ENCODE data around the gene TPRKB.
A peak's percentile ranks its signal among the peaks of the same experiment; 100 is the strongest.
"Not testable (repeated sequence)": the region's sequence is repeated elsewhere in the genome, so short reads cannot be mapped to it uniquely, and the experiment has no call there.

The TPRKB gene

DNA sequence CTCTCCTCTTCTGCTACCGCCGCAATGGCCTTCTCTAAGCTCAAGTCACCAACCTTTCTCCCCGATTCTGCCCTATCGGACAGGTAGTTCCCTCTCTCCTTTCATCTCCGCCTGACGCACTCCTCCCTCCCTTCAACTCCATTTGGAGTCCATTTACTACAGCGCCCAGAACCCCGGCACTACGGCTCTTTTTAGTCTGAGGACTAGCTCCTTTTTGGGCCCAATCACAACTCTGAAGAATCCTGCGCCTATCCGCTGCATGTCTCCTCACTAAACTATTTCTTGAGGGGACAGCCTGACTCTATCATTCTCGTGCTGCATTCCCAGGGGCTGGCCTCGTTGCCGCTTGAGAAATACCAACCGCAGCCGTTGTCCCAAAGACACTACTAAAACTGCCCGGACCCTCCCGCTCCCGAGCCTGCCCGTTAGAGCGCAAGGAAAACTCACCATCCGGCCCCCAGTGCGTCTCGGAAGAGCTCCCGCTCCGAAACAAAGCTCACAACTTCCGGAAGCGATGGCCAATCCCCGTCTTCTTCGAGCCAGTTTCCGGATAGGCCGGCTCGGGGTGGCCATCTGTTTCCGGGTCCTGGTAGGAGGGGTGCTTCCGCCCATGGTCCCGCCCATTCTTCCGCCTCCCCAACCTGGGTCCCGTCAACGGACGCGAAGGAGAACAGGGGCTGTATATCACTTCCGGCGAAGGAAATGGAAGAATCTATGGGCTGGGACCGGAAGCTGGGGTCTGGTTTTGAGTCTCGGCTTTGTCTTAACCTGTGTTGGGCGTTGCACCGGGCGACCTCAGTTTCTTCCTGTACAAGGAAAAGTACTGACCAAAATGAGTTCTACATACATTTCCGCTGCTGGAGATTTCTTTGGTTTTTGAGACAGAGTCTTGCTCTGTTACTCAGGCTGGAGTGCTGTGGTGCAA is at the start of gene TPRKB:
TPRKB (minus strand) TSS at position 491 of the 925 bp plus-strand sequence. CDS start 2,776 bp downstream, outside the sequence.
- DNase-seq = peak; percentile 99

DNA sequence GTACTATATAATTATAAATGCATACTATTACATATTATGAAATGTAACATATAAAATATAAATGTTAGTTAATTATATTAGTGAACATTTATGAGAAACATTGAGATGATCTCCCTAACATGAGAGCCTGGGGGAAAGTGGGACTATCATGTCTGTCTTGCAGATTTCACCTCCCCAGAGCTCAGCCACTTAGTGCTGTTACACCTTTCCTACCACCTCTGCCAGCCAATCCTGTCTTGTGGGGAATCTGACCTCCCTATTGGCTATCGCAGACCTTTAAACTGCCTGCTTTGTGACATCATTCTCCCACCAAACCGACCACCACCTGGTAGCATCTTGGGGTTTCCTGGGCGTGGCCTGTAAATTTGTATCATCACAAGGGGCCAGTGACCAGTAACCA is 46.7 kb upstream of the TPRKB start, which contains the start of gene C2orf78:
C2orf78 (plus strand) TSS at position 301 of the 400 bp plus-strand sequence. CDS start 127 bp downstream, outside the sequence.
- DNase-seq = not testable (repeated sequence)

DNA sequence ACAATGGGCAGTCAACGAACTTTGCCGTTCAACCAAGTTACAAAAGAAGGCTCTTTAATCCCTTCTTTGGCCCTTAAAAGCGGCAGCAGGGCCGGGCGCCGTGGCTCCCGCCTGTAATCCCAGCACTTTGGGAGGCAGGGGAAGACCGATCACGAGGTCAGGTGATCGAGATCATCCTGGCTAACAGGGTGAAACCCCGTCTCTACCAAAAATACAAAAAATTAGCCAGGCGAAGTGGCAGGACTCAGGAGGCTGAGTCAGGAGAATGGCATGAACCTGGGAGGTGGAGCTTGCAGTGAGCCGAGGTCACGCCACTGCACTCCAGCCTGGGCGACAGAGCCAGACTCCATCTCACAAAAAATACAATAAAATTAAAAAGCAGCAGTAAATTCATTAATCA is 46.3 kb upstream of the TPRKB start:
- DNase-seq = not testable (repeated sequence)

DNA sequence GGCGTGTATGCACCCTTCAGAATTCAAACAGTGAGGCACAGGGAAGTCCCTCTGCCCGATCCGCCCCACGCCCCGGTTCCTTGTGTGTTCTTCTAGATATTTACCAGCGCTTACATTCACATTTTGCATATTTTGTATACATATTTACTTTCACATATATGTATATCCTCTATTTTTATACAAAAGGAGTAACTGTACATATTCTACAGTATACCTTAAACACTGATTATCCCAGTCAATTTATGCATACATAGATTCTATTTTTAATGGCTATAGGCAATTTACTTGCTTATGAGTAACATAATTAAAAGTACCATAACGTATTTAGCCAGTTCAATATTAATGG is 43.1 kb upstream of the TPRKB start:
- no peak for DNase-seq

DNA sequence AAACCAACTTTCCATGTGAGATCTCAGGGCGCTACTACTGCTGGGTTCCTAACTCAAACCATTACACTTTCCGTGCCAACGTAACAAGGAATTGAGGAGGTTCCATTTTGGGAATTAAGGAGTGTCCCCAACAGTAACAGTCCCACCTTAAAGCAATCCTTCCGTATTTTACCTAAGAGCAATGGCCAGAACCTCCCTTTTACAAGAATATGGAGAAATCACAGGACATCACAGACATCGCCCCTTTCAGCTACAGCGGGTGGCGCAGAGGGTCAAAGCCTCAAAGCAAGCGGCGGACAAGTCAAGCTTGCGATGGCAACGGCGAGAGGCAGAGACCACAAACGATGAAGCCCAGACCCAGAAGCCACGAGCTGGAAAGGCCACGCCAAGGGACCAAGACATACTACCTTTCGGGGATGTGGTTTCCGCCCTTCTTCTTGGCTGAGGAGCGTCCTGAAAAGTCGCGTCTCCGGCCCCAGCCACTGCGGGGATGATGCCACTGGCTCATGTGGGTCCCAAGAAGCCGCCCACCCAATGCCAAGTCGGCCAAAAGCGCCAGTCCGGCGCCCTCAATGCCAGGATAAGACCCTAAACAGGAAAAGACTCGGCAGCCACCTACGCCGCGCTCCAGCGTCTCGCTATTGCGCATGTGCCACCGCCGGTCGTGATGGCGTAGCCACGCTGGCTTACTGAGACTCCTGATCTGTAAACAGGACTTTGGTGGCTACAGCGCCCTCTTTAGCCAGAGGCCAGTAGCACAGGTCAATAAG is 42.5 kb upstream of the TPRKB start, which contains the start of gene DUSP11:
DUSP11 (minus strand) TSS at position 637 of the 770 bp plus-strand sequence; CDS start at position 508, 129 bp downstream.
- DNase-seq = peak; percentile 92

DNA sequence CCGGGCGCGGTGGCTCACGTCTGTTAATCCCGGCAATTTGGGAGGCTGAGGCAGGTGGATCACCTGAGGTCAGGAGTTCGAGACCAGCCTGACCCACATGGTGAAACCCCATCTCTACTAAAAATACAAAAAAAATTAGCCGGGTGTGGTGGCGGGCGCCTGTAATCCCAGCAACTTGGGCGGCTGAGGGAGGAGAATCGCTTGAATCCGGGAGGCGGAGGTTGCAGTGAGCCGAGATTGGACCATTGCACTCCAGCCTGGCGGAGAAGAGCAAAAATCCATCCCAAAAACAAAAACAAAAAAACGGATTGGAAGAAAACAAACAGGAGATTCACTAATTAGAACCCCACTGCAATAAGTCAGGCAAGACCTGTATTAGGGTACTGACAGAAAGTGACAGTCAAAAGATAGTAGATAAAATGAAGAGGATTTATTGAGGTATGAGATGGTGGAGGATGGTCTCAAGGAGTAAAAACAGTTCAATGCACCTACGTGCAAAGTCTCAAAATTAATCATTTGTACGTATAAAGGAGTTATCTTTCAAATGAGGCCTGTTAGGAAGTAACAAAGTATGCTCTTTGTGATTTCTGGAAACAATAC is 41.8 kb upstream of the TPRKB start:
- not testable (repeated sequence) for DNase-seq

DNA sequence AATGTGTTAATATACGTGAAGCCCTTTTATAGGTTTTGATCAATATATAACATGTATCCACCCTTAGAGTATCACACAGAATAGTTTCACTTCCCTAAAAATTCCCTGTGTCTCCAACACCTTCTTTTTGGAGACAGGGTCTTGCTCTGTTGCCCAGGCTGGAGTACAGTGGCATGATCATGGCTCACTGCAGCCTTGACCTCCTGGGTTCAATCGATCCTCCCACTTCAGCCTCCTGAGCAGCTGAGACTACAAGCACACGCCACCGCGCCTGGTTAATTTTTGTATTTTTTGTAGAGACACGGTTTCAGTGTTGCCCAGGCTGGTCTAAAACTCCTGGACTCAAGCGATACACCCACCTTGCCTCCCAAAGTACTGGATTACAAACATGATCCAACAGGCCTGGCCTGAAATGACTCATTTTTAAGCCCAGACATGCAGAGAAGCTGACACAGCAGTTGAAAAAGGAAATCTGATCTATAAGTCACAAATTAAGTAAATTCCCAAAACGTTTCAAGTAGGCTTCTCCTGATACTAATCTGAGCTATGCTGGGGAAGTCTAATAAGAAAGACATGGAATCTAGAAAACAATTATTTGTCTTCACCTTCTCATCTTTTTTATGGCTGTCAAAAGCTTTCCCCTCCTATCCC is 39.8 kb upstream of the TPRKB start:
- peak; percentile 64 for DNase-seq

DNA sequence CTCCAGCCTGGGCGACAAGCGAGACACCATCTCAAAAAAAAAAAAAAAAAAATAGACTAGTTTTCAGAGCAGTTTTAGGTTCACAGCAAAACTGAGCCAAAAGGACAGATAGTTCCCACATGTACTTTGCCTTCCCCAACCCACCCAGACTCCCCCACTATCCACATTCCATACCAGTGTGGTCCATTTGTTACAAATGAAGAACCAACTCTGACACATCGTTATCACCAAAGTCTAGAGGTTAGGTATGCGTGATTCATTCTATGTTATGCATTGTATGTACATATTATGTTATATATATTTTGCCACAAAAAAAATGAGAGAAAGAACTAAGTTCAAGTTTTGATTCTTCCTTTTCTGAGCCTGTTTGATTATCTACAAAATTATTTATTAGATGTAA is 39.2 kb upstream of the TPRKB start:
- peak; percentile 78 for DNase-seq

DNA sequence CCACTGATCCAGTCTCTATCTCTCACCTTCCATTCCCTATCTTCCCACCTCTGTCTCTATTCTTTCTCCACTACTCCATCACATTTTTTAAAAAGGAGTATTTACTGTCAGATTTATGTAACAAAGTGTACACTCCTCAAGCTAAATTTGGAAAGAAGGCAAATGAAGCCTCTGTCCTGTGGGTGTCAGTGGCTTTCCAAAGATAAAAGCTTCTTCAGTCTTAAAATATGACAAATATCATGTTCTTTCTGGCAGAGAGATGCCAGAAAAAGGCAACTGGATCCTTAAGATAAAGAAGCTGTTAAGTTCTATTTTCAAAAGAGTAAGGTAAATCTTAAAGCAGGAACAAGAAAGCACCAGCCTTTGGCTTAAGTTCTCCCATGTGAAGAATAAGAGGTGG is 35.7 kb upstream of the TPRKB start:
- DNase-seq = no peak

DNA sequence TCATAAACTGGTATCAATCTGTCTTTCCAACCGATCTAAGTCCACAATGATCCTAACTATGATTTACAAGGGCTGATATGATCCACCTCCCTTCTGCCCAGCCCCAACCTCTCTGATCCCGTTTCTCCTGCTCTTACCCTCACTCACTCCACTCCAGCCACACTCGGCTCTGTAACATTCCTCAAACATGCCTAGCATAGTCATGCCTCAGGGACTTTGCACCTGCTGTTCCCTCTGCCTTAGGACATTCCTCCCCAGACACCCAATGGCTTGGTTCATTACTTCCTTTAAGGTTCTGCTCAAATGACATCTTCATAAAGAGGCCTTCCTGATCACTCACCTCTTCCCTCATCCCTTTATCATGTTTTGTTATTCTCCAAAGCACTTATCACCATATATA is 33.6 kb upstream of the TPRKB start:
- no peak for DNase-seq

DNA sequence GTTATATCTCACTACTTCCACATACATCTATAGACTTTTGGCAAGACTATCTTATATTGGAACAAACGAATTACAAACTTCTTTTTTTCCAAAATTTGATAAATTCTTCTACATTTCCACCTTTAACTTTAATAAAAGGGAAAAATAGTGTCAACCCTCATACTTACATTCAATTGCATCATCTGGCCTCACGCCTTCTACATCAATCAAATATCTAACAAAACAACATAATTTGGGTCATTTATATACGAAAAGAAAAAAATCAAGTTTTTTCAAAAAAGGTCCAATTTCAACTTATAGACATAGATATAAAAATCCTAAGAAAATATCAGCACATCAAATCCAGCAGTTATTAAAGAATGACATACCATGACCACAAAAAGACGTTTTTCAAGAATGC is 29.8 kb upstream of the TPRKB start:
- no peak for DNase-seq

DNA sequence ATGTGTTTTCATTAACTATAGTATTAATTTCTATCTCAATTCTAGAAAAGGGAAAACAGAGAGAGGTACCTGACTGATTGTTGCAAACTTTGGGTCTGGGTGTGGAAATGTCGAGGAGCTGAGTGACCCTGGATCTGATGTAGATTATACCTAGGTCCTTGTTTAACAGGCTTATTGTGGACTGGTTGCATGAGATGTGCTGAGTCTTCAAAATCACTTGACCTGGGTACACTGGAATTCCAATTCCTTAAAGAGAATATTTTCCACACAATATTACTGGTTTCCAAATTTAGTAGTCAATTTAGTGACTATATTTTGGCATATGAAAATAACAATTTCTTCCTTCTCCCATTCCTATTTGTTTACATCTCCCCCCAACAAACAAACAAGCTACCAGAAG is 29.2 kb upstream of the TPRKB start:
- DNase-seq = no peak

DNA sequence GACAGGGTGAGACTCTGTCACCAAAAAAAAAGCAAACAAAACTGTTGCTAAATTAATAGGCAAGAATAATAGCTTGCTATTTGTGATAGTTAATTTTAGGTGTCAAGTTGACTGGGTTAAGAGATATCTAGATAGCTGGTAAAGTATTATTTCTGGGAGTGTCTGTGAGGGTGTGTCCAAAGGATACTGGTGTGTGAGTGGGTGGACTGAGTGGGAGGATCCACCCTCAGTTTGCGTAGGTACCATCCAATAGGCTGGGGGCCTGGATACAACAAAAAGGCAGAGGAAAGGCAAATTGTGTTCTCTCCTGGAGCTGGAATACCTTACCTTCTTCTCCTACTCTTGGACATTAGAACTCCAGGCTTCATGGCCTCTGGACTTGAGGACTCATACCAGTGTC is 27.8 kb upstream of the TPRKB start:
- DNase-seq = no peak

DNA sequence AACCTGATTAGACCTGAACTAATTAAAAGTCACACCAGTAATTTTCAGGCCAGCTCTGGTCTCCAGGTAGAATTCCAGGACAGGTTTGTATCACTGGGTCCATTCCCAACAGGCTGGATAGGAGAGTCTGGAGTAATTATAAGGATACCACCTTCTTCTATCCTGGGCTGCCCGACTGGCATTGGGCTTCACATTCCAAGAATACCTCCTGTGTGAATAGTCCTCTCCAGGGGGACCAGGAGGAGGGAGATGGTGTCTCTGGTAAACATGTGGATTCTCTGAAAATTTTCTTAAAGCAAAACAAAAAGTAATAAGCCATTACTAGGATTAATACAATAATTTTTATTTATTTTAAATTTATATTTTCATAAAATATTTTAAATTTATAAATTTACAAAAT is 25.4 kb upstream of the TPRKB start:
- DNase-seq = no peak

DNA sequence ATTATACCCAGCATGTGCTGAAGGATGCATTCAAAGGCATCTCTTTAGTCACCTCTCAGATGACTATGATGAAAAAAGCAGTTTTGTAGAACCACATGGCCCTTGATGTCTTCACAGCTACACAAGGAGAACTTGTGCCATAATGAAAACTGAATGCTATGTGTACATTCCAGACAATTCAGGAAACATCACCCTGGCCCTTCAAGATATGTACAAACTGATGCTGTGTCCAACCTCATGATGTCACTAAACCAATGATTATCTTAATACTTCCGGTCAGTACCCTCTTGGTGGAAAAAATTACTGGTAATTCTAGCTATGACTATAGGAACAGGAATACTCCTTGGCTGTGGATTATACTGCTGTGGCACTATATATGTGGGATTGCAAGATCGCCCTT is 22.8 kb upstream of the TPRKB start:
- DNase-seq = no peak

DNA sequence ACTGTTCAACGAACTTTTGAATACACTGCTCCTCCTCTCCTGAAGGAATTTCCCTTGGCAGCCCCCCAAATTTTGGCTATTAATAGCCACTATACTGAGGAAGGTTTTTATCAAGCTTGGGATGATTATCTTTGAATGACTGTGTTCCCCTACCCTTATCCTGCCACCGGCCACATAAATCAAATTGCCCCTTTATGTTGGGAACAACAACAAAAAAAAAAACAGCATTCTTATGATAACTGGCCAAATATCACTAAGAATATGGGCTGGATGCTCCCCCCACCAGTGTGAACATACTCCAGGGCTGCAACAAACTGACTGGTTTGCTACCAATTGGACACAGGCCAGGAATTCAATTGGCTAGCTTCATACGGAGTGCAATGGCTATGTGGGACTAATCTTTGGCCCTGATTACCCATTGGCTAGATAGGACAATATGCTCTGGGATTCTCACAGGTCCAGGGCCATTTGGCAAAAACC is 22.2 kb upstream of the TPRKB start:
- peak; percentile 63 for DNase-seq

DNA sequence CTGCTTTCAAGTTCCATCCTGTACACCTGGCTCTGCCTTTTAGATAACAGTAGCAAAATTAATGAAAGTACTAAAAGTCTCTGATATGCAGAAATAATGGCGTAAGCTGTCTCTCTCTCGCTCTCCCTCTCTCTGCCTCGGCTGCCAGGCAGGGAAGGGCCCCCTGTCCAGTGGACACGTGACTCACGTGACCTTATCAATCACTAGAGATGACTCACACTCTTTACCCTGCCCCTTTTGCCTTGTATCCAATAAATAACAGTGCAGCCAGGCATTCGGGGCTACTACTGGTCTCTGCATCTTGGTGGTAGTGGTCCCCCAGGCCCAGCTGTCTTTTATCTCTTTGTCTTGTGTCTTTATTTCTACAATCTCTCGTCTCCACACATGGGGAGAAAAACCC is 17.2 kb upstream of the TPRKB start:
- DNase-seq = not testable (repeated sequence)

DNA sequence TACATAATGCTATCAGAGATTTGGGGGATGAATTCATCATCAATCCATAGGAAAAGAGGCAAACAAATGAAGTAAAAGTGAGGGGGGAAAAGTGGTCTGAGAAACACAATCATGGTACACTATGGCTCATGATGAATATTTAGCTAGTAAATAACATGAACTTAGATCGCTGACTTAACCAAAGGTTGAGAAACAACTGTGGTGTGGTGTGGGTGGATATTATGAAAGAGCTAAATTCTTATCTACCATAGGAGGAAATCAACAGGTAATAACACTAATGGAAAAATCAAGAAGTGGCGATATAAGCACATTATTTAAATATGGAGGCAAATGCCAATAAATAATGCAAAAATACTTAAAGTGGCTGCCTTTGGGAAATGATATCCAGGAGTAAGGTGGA is 12.2 kb upstream of the TPRKB start:
- no peak for DNase-seq

DNA sequence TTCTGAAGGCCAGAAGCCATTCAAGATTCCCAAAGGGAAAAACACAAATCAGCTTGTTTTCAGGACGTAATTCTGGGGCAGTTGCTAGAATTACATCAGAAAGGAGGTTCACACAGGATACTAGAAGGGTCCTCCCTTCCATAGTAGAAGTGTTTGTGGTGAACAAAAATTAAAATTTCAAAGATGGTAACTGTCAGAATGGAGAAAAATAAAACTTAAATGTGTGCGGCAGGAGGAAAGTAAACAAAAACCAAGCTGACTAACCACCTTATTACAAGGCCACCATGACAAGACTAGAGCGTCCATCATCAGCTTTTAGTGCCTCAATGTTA is 9.7 kb upstream of the TPRKB start:
- no peak for DNase-seq

DNA sequence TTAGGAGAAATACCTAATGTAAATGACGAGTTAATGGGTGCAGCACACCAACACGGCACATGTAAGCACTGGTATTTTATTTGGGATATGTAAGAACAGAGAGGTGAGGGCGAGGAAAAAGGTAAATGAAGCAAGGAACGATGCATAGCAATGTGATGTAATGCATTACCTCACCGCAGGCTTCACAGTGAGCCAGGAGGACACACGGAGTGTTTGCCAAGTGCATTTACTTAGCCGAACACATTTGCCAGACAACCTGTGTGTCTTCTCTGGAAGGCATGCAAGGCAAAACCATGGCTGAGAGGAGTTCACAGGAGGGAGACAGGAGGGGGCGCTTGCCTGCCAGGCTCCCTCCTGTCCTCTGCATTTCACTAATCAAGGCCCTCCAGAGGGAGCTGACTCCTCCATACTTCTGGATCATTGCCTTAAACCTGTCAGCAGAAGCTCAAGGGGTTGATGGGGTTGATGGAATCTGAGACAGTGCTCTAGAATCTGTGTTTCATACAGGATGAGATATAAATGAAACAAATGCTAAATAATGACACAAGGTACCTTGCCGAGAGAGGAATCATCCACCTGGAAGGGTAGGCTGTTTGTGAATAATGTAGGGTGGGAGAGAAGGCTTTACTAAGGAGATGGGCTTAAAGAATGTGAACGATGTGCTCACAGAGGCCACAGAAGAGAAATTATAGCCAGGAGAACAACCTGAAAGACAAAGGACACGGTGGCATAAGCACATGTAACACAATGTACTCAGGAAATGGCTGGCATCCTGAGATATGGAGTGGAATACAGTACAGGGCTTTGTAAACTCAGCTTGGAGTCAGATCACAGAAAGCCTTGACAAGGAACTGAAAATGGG is 9.1 kb upstream of the TPRKB start:
- no peak for DNase-seq

DNA sequence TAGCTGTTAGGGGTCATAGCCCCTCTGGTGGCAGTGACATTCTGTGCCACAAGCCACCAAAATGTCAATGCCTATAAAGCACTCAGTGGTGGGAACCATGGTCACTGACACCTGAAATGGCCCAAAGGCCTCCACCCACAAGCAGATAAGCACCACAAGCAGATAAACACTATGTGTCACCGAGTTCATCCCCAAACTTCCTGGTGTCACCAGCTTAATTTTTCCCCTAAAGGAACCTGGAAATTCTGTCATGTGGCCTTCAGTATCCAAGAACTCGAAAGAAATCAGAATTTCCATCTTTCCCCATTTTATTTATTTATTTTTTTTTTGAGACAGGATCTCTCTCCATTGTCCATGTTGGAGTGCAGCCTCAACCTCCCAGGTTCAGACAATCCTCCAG is 3.6 kb upstream of the TPRKB start:
- no peak for DNase-seq

DNA sequence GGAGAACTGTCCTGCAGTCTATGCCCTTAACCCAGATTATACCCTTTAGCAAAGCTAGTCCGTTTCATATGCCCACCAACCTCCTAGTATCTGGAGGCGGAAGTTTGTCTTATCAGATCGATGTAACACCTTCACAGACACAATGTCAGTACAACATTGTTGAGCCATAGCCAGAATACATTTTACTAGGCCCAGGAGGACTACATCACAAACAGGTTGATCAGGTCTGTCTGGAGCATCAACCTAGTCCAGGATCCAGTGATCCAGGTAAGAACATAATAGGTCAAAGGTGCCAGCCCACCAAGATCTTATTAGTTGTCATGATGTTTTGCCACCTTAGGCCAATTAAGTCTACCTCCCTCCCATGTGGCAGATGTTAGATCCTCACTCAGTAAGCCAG is 2.0 kb upstream of the TPRKB start:
- DNase-seq = no peak

Measured in fibroblast of skin of right biceps (primary cell).